Inflammatory macrophage (primary cell): ENCODE measurements around the gene TMBIM4.
"Not testable (repeated sequence)": the region's sequence is repeated elsewhere in the genome, so short reads cannot be mapped to it uniquely, and the experiment has no call there.

Experiments
- DNase-seq, 2 donors: peaks; one replicate each; pipeline ENCODE4 v3.0.0-alpha.2; 2020 to 2022
- total RNA-seq, 18 experiments: gene quantifications; one replicate each; lab custom pipeline; 2026; ENCODE audit warnings: mixed read lengths in 6 of 18, inconsistent platforms in 2 of 18; lab: John Stamatoyannopoulos, UW

TMBIM4 gene, protein sequence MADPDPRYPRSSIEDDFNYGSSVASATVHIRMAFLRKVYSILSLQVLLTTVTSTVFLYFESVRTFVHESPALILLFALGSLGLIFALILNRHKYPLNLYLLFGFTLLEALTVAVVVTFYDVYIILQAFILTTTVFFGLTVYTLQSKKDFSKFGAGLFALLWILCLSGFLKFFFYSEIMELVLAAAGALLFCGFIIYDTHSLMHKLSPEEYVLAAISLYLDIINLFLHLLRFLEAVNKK
- 7.1 to 31.6 (median 16.5) reads per million in 18 experiments for total RNA-seq

DNA sequence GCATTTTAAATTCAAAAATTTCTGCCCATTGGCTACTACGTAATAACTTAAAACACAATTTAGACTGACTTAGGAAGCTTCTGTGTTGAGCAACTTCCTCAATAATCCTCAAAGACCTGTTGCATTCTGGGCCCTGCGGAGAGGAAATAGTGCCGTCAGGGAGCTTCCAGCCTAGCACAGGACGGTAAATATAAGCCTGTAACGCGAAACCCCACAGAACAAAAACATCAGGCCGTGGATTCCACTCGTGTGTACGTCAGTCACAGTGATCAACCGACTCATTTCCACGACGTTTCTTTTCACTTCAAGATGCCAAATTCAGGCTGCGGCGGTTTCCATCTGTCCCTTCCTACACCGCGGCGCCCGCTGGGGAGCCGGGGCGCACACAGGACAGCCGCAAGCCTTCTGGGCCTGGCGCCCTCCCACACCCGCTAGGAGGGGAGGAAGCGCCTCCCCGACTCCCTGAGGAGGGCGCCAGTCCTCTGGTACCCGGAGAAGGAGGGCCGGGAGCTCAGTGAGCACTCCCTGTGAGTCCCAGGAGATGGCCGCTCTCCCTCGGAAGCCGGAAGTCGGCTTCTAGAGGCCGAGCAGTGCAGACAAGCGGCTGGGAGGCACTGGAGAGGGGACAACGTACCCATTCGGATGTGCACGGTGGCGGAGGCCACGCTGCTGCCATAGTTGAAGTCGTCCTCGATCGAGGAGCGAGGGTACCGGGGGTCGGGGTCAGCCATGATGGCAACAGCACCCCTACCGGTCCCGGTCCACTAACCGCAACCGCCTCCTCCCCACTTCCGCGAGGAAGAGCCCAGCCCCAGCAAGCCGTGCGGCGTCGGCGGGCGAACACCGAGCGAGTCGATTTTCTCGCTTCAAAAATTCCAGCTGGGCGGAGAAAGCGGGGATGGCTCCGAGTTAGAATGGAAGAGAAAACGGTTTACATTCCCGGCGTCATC lies at the start of gene TMBIM4:
TSS of gene TMBIM4 (minus strand) at position 776 of the 950 bp plus-strand sequence. CDS start at position 731, 45 bp downstream.
- DNase-seq = peak; percentile 93 to 95

DNA sequence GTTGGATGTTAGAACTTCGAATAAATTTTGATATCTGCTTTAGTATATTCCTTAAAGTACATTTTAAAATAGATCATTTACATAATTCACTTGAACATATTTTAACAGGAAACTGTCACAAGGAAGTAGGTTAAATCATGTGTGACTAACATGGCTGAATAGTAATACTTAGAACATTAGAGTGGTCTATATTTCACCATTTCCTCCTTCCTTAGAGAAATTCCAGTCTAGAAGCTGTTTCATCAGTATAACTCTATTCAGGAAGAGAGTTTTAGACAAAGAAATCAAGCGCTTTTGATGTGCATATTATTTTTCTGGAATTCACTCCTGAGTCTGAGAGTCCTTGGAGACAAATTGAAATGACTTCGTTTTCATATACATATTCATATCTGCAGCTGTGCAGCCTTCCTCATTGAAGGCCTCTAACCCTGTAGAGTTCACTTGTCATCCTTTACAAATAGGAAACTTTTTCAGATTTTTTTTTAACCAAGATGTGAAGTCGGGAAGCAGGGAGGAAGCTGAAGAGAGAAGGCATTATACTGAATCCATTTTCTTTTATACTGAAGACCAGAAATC lies 47.6 kb upstream of the TMBIM4 start:
- DNase-seq = peak; percentile 35 to 78

DNA sequence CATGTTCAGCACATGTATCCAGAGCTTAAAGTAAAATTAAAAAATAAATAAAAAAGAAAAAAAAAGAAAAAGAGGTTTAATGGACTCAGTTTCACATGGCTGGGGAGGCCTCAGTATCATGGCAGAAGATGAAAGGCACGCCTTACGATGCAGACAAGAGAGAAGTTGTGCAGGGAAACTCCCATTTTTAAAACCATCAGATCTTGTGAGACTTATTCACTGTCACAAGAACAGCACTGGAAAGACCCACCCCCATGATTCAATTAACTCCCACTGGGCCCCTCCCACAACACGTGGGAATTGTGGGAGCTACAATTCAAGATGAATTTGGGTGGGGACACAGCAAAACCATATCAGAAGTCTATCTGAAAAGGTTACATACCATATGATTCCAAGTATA lies 43.2 kb upstream of the TMBIM4 start:
- peak; percentile 37 to 57 for DNase-seq

- DNase-seq = not testable (repeated sequence)
Observed at GRCh38 chr12:66211573-66211972, 41.8 kb upstream of the TMBIM4 start.

GRCh38 chr12:66210840-66211239 lies 41.0 kb upstream of the TMBIM4 start:
- peak; percentile 49 to 79 for DNase-seq

- no peak for DNase-seq
Observed at GRCh38 chr12:66206141-66206540, 36.3 kb upstream of the TMBIM4 start.

DNA sequence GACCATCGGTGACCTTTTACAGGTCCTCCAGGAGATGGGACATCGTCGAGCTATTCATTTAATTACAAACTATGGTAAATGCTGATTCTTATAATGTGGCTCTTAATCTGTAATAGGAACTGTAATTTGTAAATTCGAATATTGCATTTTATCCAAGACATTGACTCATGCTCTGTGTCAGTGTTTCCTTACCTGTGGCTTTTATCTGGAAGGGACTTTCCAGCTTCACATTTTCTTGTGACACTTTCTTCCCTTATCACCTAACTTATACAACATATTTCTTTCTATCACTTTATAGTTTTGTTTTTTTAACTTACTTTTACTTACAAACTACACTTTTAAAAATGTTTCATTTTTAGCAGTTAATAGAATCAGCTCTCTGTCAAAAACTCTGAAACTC lies 34.0 kb upstream of the TMBIM4 start:
- DNase-seq = no peak

- no peak for DNase-seq
Observed at GRCh38 chr12:66199831-66200509, 30.2 kb upstream of the TMBIM4 start.

- DNase-seq = no peak
Observed at GRCh38 chr12:66199141-66199540, 29.3 kb upstream of the TMBIM4 start.

DNA sequence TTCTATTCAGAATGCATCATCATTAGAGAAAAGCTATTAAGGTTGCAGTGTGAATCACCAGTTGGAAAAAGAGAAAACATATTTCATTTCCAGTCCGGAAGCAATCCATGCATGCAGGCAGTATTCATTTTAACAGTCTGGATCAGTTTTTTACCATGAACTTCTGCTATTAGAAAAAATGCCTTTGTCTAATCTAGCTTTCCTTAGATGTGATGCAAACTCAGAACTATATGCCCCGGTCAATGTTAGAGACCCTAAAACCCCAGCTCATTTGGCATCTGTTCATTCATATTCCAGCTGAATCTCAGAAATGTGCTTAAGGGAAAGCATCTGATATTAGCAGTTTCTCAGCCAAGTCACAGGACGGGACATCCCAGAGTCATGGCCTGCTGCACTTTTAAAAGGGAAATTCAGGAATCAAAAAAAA lies 27.7 kb upstream of the TMBIM4 start:
- no peak for DNase-seq

DNA sequence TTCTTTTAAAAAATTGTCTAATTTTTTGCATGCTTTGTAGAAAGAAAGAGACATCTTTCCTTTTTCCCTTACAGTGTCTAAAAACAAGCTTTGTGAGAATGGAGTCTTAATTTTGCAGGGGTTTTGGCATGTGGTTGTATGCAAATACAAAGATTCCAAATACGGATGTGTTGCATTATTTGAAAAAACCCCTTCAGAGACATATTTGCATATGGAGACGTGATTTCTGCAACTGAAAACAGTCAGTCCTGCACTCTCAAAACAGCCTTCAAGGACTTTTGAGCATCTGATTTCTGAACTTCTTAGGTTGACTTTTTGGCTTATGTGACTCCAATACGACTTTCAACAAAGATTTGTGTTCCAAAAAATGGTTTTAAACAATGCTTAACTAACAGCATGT lies 27.0 kb upstream of the TMBIM4 start:
- peak; percentile 59 to 77 for DNase-seq

- no peak for DNase-seq
Observed at GRCh38 chr12:66195242-66195641, 25.4 kb upstream of the TMBIM4 start.

DNA sequence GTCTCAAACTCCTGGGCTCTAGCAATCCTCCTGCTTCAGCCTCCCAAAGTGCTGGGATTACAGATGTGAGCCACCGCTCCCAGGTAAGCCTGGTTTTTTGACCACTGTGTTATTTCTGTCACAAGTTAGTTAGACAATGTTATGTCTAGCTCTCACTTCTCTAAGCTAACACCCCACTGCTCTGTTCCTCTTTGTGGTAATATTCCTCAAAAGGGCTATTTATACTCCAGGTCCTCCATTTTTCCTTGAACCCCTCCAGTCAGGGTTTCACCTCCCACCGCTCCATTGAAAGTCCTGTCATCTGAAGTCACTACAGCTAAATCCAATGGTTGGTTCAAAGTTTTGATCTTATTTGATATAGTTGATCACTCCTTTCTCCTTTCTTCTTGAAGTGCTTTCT lies 24.3 kb upstream of the TMBIM4 start:
- DNase-seq = peak; percentile 25 to 32

DNA sequence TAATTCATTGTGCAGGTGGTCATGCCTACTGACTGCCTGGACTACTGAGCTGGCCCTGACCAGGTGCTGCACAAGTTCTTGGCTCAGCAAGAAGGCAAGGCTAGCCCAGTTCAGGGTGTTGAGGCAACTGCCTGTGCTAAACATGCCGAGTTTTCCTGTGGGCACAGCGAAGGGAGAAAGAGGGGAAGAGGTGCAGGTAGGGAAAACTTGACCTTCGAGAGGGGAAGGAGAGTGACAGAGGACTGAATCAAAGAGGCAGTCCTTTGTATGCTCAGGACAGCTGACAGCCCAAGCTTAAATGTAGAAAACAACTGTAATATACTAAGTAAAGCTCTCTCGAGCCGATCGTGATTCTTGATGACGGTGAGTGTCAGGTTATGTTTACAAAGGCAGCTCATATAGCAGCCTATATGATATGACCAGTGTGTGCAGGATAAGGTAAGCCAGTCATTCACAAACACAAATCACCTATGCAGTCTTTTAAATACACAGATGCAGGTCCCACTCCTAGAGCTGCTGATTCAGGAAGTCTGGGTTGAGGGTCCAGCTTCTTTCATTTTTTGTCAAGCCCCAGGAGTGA lies 21.8 kb upstream of the TMBIM4 start:
- DNase-seq = no peak

GRCh38 chr12:66190519-66191370 lies 20.9 kb upstream of the TMBIM4 start:
- peak; percentile 34 to 64 for DNase-seq

DNA sequence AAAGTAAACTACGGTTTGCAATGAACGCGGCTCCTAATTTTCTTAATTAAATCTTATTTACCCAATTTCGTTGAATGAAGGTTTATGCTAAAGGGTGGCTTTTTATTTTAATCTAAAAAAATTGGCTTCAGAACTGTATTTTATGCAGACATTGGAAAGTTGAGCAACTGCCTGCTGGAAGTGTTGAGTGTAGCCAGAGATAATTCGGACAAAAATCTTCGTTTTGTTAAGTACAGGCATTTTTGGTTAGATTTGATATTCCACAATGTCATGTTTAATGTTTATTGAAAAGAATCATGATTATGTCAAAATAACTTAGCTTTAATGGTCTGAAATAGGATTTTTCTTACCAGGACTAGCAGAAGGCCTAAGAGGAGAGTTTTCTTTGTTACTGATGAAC lies 20.1 kb upstream of the TMBIM4 start:
- no peak for DNase-seq

DNA sequence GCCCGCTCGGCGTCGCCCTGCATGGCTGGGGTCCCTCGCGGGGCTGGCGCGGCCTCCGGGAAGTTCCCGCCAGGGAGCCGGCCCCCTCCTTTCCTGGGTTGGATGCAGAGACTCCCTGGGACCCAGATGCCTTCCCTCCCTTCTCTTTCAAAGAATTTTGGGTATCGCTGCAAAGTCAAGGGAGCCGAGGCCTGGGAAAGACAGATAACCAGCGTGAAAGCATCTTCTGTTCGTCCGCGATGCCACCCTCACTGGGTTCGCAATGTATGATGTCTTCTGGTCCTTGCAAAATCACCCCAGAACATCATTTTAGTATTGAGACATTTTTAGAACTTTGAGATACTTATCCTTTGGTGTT lies 19.7 kb upstream of the TMBIM4 start:
- DNase-seq = peak in 1 of 2 donors; percentile 25

DNA sequence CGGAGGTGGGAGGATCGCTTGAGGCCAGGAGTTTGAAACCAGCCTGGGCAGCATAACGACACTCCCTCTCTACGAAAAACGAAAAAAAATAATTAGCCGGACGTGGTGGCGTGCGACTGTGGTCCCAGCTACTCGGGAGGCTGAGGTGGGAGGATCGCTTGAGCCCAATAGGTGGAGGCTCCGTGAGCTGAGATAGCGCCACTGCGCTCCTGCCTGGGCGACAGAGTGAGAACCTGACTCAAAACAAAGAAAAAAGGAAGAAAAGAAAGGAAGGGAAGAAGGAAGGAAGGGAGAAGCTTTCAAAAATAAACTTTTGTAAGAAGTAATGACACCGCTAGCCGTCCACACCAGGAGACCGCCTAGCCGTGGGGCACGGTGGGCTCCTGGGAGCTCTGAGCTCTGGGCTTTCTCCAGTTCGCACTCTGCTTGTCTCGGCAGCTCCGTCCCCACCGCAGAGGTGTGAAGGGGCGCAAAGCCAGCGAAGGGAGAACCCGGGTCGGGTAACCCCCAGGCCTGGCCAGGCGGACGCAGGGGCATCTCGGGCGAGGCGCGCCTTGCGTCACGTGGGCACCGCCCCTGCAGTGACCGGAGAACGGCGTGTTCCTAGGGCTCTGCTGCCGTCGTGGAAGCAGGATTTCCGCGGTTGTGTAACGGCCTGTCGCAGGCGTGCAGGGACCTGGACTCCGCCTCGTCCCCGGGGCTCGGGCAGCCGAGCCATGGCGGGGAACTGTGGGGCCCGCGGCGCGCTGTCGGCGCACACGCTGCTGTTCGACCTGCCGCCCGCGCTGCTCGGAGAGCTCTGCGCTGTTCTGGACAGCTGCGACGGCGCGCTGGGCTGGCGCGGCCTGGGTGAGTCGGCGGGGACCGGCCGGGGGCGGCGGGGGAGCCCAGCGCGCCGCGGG lies 19.0 kb upstream of the TMBIM4 start, which contains the start of gene IRAK3:
TSS of gene IRAK3 (plus strand) at position 631 of the 902 bp plus-strand sequence. CDS start at position 717, 86 bp downstream.
- DNase-seq = peak; percentile 92 to 94

- DNase-seq = peak; percentile 91 to 98
Observed at GRCh38 chr12:66187821-66188220, 18.0 kb upstream of the TMBIM4 start.

DNA sequence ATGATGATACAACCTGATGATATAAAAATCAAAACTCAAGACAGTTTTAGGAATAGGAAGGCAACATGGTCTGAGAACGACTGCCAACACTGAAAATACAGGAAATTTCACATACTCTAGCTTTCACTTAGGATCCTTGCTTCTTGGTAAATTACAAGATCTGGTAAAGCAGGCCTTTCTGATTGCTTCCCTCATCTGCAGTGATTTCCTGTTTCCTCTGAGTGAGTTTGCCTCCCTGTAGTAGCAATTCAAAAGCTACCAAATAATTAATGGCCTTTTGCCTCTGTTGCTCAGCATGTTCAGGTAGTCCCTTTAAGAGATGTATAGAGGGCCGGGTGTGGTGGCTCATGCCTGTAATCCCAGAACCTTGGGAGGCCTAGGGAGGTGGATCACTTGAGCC lies 17.2 kb upstream of the TMBIM4 start:
- DNase-seq = peak; percentile 41 to 58
